ENCODE measurements around the gene ABHD17C.

Gene ABHD17C

GRCh38 chr15:80691575-80691974 is 3.5 kb upstream of the ABHD17C start:
- no peak overlapping the region for H3K27ac ChIP-seq (ENCODE audit: low read length)
- no peaks in the 10 kb centered on the region for H3K27me3 ChIP-seq (ENCODE audit: low read depth, low read length)
- no peaks in the 10 kb centered on the region for H3K36me3 ChIP-seq (ENCODE audit: control insufficient read depth in 1 of 2, insufficient read depth in 2 of 2, low read length in 2 of 2)
- no peaks in the 10 kb centered on the region for H3K9me3 ChIP-seq (ENCODE audit: control insufficient read depth in 1 of 2, low read length in 2 of 2)
- peaks cover 0 to 7% of the 10 kb centered on the region in 2 donors for H3K4me1 ChIP-seq (ENCODE audit: control insufficient read depth in 1 of 2, insufficient read depth in 2 of 2, low read length in 2 of 2)
- no peak overlapping the region for H3K4me3 ChIP-seq (ENCODE audit: low read depth in 1 of 2, low read length in 2 of 2)

- H3K9me3 ChIP-seq (ENCODE audit: control insufficient read depth in 1 of 2, low read length in 2 of 2) = no peaks in the 10 kb centered on the region
- H3K4me1 ChIP-seq (ENCODE audit: control insufficient read depth in 1 of 2, insufficient read depth in 2 of 2, low read length in 2 of 2) = peaks cover 0 to 15% of the 10 kb centered on the region in 2 donors
- H3K27ac ChIP-seq (ENCODE audit: low read length) = peak overlapping the region; percentile 76
These were observed 1.2 kb upstream of the ABHD17C start for GRCh38 chr15:80693682-80694610.

GRCh38 chr15:80694611-80695098 is 455 bp upstream of the ABHD17C start:
- H3K4me3 ChIP-seq (ENCODE audit: low read depth in 1 of 2, low read length in 2 of 2) = peak overlapping the region; percentile 68 to 82
- H3K9me3 ChIP-seq (ENCODE audit: control insufficient read depth in 1 of 2, low read length in 2 of 2) = no peaks in the 10 kb centered on the region
- peaks cover 0 to 15% of the 10 kb centered on the region in 2 donors for H3K4me1 ChIP-seq (ENCODE audit: control insufficient read depth in 1 of 2, insufficient read depth in 2 of 2, low read length in 2 of 2)
- peak overlapping the region; percentile 76 for H3K27ac ChIP-seq (ENCODE audit: low read length)
- H3K27me3 ChIP-seq (ENCODE audit: low read depth, low read length) = no peaks in the 10 kb centered on the region
- H3K36me3 ChIP-seq (ENCODE audit: control insufficient read depth in 1 of 2, insufficient read depth in 2 of 2, low read length in 2 of 2) = no peaks in the 10 kb centered on the region

More at GRCh38 chr15:80693682-80694610, 1.2 kb upstream of the ABHD17C start:
- Histone ChIP-seq H3K27me3 (ENCODE audit: low read depth, low read length) (no peaks in the 10 kb centered on the region), H3K36me3 (ENCODE audit: control insufficient read depth in 1 of 2, insufficient read depth in 2 of 2, low read length in 2 of 2) (no peaks in the 10 kb centered on the region), H3K4me3 (ENCODE audit: low read depth in 1 of 2, low read length in 2 of 2) (peak overlapping the region; percentile 68 to 82)

GRCh38 chr15:80695911-80696661 is 976 bp downstream of the ABHD17C start:
- H3K27me3 ChIP-seq (ENCODE audit: low read depth, low read length) = no peaks in the 10 kb centered on the region
- H3K27ac ChIP-seq (ENCODE audit: low read length) = peak overlapping the region; percentile 93
- peak overlapping the region; percentile 70 to 77 for H3K4me3 ChIP-seq (ENCODE audit: low read depth in 1 of 2, low read length in 2 of 2)
- peaks cover 0 to 15% of the 10 kb centered on the region in 2 donors for H3K4me1 ChIP-seq (ENCODE audit: control insufficient read depth in 1 of 2, insufficient read depth in 2 of 2, low read length in 2 of 2)
- no peaks in the 10 kb centered on the region for H3K36me3 ChIP-seq (ENCODE audit: control insufficient read depth in 1 of 2, insufficient read depth in 2 of 2, low read length in 2 of 2)
- H3K9me3 ChIP-seq (ENCODE audit: control insufficient read depth in 1 of 2, low read length in 2 of 2) = no peaks in the 10 kb centered on the region

- Histone ChIP-seq H3K4me3 (ENCODE audit: low read depth in 1 of 2, low read length in 2 of 2) (peak overlapping the region; percentile 70 to 77), H3K27ac (ENCODE audit: low read length) (peak overlapping the region; percentile 93), H3K36me3 (ENCODE audit: control insufficient read depth in 1 of 2, insufficient read depth in 2 of 2, low read length in 2 of 2) (no peaks in the 10 kb centered on the region), H3K4me1 (ENCODE audit: control insufficient read depth in 1 of 2, insufficient read depth in 2 of 2, low read length in 2 of 2) (peaks cover 0 to 15% of the 10 kb centered on the region in 2 donors), H3K9me3 (ENCODE audit: control insufficient read depth in 1 of 2, low read length in 2 of 2) (no peaks in the 10 kb centered on the region), H3K27me3 (ENCODE audit: low read depth, low read length) (no peaks in the 10 kb centered on the region)
These were observed 2.1 kb downstream of the ABHD17C start for GRCh38 chr15:80697075-80697685.

- Histone ChIP-seq H3K36me3 (ENCODE audit: control insufficient read depth in 1 of 2, insufficient read depth in 2 of 2, low read length in 2 of 2) (no peaks in the 10 kb centered on the region), H3K4me3 (ENCODE audit: low read depth in 1 of 2, low read length in 2 of 2) (no peak overlapping the region), H3K4me1 (ENCODE audit: control insufficient read depth in 1 of 2, insufficient read depth in 2 of 2, low read length in 2 of 2) (peaks cover 0 to 21% of the 10 kb centered on the region in 2 donors), H3K27me3 (ENCODE audit: low read depth, low read length) (no peaks in the 10 kb centered on the region), H3K9me3 (ENCODE audit: control insufficient read depth in 1 of 2, low read length in 2 of 2) (no peaks in the 10 kb centered on the region), H3K27ac (ENCODE audit: low read length) (no peak overlapping the region)
These were observed 3.6 kb downstream of the ABHD17C start for GRCh38 chr15:80698676-80699075.

GRCh38 chr15:80699981-80700380 is 4.9 kb downstream of the ABHD17C start:
- peaks cover 0 to 3% of the 10 kb centered on the region in 2 donors for H3K36me3 ChIP-seq (ENCODE audit: control insufficient read depth in 1 of 2, insufficient read depth in 2 of 2, low read length in 2 of 2)
- H3K27ac ChIP-seq (ENCODE audit: low read length) = no peak overlapping the region
- H3K27me3 ChIP-seq (ENCODE audit: low read depth, low read length) = no peaks in the 10 kb centered on the region
- H3K4me1 ChIP-seq (ENCODE audit: control insufficient read depth in 1 of 2, insufficient read depth in 2 of 2, low read length in 2 of 2) = peaks cover 0 to 21% of the 10 kb centered on the region in 2 donors
- no peaks in the 10 kb centered on the region for H3K9me3 ChIP-seq (ENCODE audit: control insufficient read depth in 1 of 2, low read length in 2 of 2)
- H3K4me3 ChIP-seq (ENCODE audit: low read depth in 1 of 2, low read length in 2 of 2) = no peak overlapping the region

- Histone ChIP-seq H3K4me1 (ENCODE audit: control insufficient read depth in 1 of 2, insufficient read depth in 2 of 2, low read length in 2 of 2) (peaks cover 0 to 14% of the 10 kb centered on the region in 2 donors), H3K27ac (ENCODE audit: low read length) (no peak overlapping the region), H3K36me3 (ENCODE audit: control insufficient read depth in 1 of 2, insufficient read depth in 2 of 2, low read length in 2 of 2) (peaks cover 0 to 4% of the 10 kb centered on the region in 2 donors), H3K27me3 (ENCODE audit: low read depth, low read length) (no peaks in the 10 kb centered on the region), H3K4me3 (ENCODE audit: low read depth in 1 of 2, low read length in 2 of 2) (no peak overlapping the region), H3K9me3 (ENCODE audit: control insufficient read depth in 1 of 2, low read length in 2 of 2) (no peaks in the 10 kb centered on the region)
These were observed 6.7 kb downstream of the ABHD17C start for GRCh38 chr15:80701676-80702311.

- peaks cover 0 to 4% of the 10 kb centered on the region in 2 donors for H3K36me3 ChIP-seq (ENCODE audit: control insufficient read depth in 1 of 2, insufficient read depth in 2 of 2, low read length in 2 of 2)
- peaks cover 0 to 6% of the 10 kb centered on the region in 2 donors for H3K4me1 ChIP-seq (ENCODE audit: control insufficient read depth in 1 of 2, insufficient read depth in 2 of 2, low read length in 2 of 2)
- H3K9me3 ChIP-seq (ENCODE audit: control insufficient read depth in 1 of 2, low read length in 2 of 2) = no peaks in the 10 kb centered on the region
- no peaks in the 10 kb centered on the region for H3K27me3 ChIP-seq (ENCODE audit: low read depth, low read length)
- H3K27ac ChIP-seq (ENCODE audit: low read length) = no peak overlapping the region
- H3K4me3 ChIP-seq (ENCODE audit: low read depth in 1 of 2, low read length in 2 of 2) = no peak overlapping the region
These were observed 8.0 kb downstream of the ABHD17C start for GRCh38 chr15:80703081-80703480.

- H3K27me3 ChIP-seq (ENCODE audit: low read depth, low read length) = no peaks in the 10 kb centered on the region
- H3K27ac ChIP-seq (ENCODE audit: low read length) = no peak overlapping the region
- peaks cover 0 to 6% of the 10 kb centered on the region in 2 donors for H3K4me1 ChIP-seq (ENCODE audit: control insufficient read depth in 1 of 2, insufficient read depth in 2 of 2, low read length in 2 of 2)
These were observed 8.9 kb downstream of the ABHD17C start for GRCh38 chr15:80703965-80704364.

More at GRCh38 chr15:80703965-80704364, 8.9 kb downstream of the ABHD17C start:
- Histone ChIP-seq H3K4me3 (ENCODE audit: low read depth in 1 of 2, low read length in 2 of 2) (no peak overlapping the region), H3K9me3 (ENCODE audit: control insufficient read depth in 1 of 2, low read length in 2 of 2) (no peaks in the 10 kb centered on the region), H3K36me3 (ENCODE audit: control insufficient read depth in 1 of 2, insufficient read depth in 2 of 2, low read length in 2 of 2) (peaks cover 0 to 4% of the 10 kb centered on the region in 2 donors)

All from muscle layer of duodenum (tissue), 2 donors.